ENCODE results near the gene BCO1.

BCO1 gene

DNA sequence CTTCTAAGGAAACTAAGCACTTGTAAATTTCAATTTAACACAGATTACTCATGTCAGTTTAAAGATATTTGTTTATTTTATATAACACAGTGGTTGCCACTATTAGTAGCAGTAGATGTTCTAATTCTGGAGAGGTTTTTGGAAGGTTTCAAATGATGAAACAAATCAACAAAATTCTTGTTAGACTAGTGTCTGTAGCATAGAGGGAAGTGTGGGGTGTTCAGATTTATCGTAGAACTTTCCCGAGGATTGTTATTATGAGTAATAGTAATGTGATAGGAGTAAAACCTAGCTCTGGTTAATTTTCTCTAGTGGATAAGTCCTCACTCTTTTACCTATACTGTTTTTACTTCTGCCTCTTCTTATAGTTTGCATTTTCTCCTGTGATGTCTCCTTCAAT, 82.5 kb downstream of the BCO1 start:
- DNase-seq: no peak

DNA sequence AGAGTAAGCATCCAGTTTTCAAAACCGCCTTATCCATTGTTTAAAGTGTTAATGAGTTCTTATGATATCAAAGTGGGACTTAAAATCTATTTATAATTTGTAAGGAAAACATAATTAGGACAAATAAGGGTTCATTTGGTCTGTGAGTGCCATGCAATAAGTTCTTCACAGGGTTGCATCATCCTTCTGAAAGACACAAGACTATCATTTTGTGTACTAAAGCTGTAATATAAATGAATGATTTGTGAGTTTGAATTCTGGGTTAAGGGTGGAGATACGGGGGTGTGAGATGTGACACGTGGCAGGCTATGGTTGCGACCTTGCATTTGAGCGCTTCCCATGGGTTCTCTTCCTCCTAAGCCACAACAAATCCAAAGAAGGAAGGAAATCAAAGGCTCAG, 83.0 kb downstream of the BCO1 start:
- DNase-seq: no peak

DNA sequence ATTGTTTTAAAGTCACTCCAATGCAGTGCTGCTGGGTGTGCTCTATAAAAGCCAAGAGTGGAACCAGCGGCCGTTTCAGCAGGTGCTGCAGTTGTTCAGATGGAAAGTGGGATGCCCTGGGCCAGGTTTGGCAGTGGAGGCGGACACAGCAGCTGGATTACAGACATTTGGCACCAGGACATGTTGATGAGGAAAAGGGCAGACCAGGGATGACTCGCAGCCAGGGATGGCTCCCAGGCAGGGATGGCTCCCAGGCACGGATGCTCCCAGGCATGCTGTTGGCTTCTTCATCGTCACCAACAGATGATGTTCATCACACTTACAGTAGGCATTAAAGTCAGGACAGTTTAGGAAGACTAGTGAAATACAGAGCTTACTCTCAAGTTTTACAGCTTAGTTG, 86.3 kb downstream of the BCO1 start:
- no peak for DNase-seq

DNA sequence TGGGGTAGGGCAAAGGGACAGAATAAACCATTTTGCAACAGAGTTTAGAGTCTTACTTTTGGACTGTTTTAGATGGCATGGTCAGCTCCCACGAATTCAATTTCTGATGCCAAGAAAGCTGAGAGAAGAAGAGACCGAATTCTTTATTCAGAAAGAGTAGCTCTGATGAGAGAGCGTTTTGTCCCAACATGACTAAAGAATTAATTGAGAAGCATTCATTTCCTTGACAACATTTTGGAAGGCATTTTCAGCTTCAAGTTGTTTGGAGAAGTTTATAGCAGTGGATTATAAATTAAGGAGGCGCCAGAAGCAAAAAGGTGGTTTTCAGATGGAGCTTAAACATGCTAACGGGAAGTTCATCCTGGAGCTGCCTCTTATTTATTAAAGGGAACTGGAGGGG, 88.5 kb downstream of the BCO1 start:
- no peak for DNase-seq

DNA sequence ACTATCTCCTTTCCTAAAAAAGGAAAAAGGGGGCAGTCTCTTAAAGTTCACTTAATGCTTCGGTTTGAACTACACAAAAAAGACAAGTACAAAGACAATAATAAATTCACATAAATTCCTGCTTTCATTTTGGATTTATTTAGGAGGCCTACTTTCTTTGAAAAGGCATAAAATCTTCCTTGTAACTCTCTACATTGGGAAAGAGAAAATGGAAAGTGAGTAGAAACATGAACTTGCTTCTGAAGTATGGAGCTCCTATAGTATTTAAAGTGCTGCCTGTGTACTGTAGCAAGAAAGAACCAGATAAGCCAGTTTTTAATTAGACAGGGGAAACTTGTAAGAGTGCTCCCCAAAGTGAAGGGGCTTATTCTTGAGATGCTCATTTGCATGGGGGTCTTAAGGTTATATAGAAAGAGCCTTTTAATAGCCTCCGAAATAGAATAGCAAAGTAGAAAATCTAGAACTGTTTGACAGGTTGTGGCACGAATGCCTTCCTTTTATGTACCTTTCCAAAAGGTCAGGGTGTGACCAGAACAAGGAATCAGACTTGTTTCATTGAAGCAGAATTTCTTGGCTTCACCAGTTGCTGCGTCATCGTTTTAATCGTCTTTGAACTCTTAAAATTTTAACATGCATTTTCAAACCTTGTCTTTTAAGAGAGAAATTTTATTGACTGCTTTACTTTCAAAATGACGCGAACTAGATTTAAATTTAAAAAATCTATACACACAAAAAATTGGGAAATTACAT, 89.1 kb downstream of the BCO1 start:
- no peak for DNase-seq

DNA sequence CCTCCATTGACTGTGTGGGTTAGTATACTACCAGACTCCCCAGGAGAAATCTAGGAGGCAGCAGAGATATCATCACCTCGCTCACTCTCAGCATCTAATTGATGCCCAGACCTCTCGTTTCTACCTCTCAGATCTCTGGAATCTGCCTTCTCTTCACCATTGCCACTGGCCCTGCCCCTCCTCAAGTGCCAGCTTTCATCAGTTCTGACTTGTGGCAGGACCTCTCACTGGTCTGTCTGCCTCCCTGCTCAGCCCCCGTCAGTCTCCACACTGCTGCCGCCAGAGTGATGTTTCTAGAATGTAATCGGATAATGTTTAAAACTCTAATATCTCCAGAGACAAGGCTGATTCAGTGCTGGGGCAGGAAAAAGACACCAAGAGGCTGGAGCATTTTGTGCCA, 91.5 kb downstream of the BCO1 start:
- DNase-seq: no peak

DNA sequence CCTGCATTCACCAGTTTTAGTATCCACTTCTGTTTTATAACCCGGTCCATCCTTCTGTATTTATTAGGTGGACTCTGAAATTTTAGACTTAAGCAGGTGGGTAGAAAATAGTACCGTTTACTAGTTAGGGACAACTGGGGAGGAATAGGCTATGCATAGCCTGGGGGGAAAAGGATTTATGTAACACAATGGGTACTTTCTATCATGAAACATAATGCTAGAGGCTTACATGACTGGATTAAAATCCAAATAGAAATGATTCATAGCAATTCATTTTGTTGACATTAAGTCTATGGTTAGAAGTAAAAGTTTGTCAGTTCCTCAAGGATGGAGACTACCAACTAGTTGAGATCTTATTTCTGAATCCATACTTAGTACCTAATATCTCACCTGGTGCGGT, 94.9 kb downstream of the BCO1 start:
- no peak for DNase-seq

DNA sequence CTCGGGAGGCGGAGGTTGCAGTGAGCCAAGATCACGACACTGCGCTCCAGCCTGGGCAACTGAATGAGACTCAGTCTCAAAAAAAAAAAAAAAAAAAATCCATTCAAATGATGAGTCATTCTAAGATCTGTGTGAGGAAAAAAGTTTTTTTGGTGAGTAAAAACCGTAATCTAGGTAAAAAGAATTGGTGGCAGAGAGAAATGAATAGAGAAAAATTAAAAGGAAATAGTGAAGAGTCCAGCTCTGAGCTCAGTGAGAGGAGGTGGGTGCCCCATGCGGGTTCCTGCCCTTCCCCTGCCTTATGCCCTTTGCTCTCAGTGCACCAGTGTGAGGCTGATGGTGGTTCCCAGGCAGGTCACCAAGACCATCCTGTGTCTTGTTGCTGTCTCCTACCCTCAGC, 97.2 kb downstream of the BCO1 start:
- peak; percentile 58 for DNase-seq

DNA sequence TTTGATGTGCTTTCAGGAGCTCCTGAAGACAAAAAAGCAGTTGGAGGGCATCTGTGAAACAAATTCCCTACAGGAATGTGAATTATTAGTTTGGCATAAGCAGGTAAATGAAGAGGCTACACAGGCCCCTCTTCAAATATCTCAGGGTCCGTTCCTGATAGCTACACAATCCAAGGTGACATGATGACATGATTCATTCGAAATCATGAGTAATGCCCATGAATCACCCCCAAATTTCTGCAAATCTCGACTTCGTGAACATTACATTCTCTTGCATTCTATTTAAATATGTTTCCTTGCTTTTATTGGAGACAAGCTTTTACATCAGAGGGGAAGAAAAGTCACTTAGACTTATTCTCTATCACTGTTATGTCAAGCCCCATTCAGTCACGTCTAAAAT, 98.6 kb downstream of the BCO1 start:
- DNase-seq: no peak

All from stimulated activated CD4-positive, alpha-beta T cell treated with anti-CD3 and anti-CD28 coated beads, Interleukin-1b, Interleukin-23, amount 100 ng/mL, for 48 hours (primary cell).